SK-N-SH treated with all-trans-retinoic acid at 6 μM for 48 hours (cell line): ENCODE results near the gene TUBA1C.
"Not testable (repeated sequence)": the region's sequence is repeated elsewhere in the genome, so short reads cannot be mapped to it uniquely, and the experiment has no call there.

Experiments
- ATAC-seq: fragments of 200-7000 bp; cut with Tn5 transposase; 3 replicates; pipeline ENCODE4 v1.9.1; 2020; ENCODE audit warnings: mild to moderate bottlenecking, moderate library complexity
- ARNTL ChIP-seq: fragments of 450-650 bp; formaldehyde crosslinking; IDR thresholded peaks from 2 replicates; pipeline ENCODE4 v1.5.0; 2020; ENCODE audit warnings: low read depth, mild to moderate bottlenecking, moderate library complexity, borderline replicate concordance
- BACH2 ChIP-seq: fragments of 250-450 bp; sonication (Bioruptor Pico); IDR thresholded peaks from 2 replicates; pipeline ENCODE4 v1.9.0; 2021; ENCODE audit warnings: mild to moderate bottlenecking, borderline replicate concordance
- ESRRG ChIP-seq: fragments of 250-450 bp; sonication (Bioruptor Pico); IDR thresholded peaks from 2 replicates; pipeline ENCODE4 v1.6.1; 2021; ENCODE audit warnings: mild to moderate bottlenecking
- GLIS3 ChIP-seq: fragments of 250-450 bp; sonication (Bioruptor Pico); IDR thresholded peaks from 2 replicates; pipeline ENCODE4 v1.5.0; 2020; ENCODE audit warnings: mild to moderate bottlenecking, moderate library complexity
- ISL1 ChIP-seq: fragments of 250-450 bp; sonication (Bioruptor Pico); IDR thresholded peaks from 2 replicates; pipeline ENCODE4 v2.1.2; 2022; ENCODE audit warnings: mild to moderate bottlenecking, moderate library complexity
- OSR1 ChIP-seq: fragments of 250-450 bp; sonication (Bioruptor Pico); IDR thresholded peaks from 2 replicates; pipeline ENCODE4 v1.8.0; 2022; ENCODE audit warnings: moderate library complexity, mild to moderate bottlenecking, inconsistent platforms
- PPARA ChIP-seq: fragments of 250-450 bp; sonication (Bioruptor Pico); IDR thresholded peaks from 2 replicates; pipeline ENCODE4 v1.5.0; 2020; ENCODE audit warnings: mild to moderate bottlenecking, borderline replicate concordance
- TCF4 ChIP-seq: fragments of 250-450 bp; sonication (Bioruptor Pico); IDR thresholded peaks from 2 replicates; pipeline ENCODE4 v1.8.0; 2021; ENCODE audit warnings: mild to moderate bottlenecking, moderate library complexity, borderline replicate concordance
- TOX ChIP-seq: fragments of 250-450 bp; sonication (Bioruptor Pico); IDR thresholded peaks from 2 replicates; pipeline ENCODE4 v1.8.0; 2021; ENCODE audit warnings: mild to moderate bottlenecking, moderate library complexity, borderline replicate concordance
- ZC3H10 ChIP-seq: fragments of 250-450 bp; sonication (Bioruptor Pico); IDR thresholded peaks from 2 replicates; pipeline ENCODE4 v1.5.1; 2021; ENCODE audit warnings: mild to moderate bottlenecking, moderate library complexity
- ZFP3 ChIP-seq: fragments of 250-450 bp; sonication (Bioruptor Pico); IDR thresholded peaks from 2 replicates; pipeline ENCODE4 v1.5.0; 2020; ENCODE audit warnings: mild to moderate bottlenecking, moderate library complexity
- ZFP30 ChIP-seq: fragments of 450-650 bp; formaldehyde crosslinking; IDR thresholded peaks from 2 replicates; pipeline ENCODE4 v1.5.0; 2022; ENCODE audit warnings: mild to moderate bottlenecking, moderate library complexity
- ZNF70 ChIP-seq: fragments of 450-650 bp; formaldehyde crosslinking; IDR thresholded peaks from 2 replicates; pipeline ENCODE4 v1.5.0; 2020; ENCODE audit warnings: mild to moderate bottlenecking, moderate library complexity
- ZNF8 ChIP-seq: fragments of 450-650 bp; formaldehyde crosslinking; IDR thresholded peaks from 2 replicates; pipeline ENCODE4 v1.5.0; 2020; ENCODE audit warnings: mild to moderate bottlenecking, moderate library complexity
- TF ChIP-seq, protein P1 (sequence below): fragments of 250-450 bp; sonication (Bioruptor Pico); IDR thresholded peaks from 2 replicates; pipeline ENCODE4 v1.5.0; 2020; ENCODE audit warnings: mild to moderate bottlenecking, moderate library complexity
- TF ChIP-seq, protein P2 (sequence below): fragments of 250-450 bp; sonication (Bioruptor Pico); IDR thresholded peaks from 2 replicates; pipeline ENCODE4 v1.8.0; 2021; ENCODE audit warnings: low read depth, mild to moderate bottlenecking, moderate library complexity, borderline replicate concordance
- TF ChIP-seq, protein P3 (sequence below): fragments of 250-450 bp; sonication (Bioruptor Pico); IDR thresholded peaks from 2 replicates; pipeline ENCODE4 v1.5.1; 2021; ENCODE audit warnings: mild to moderate bottlenecking, moderate library complexity
- TF ChIP-seq, protein P4 (sequence below): fragments of 250-450 bp; sonication (Bioruptor Pico); IDR thresholded peaks from 2 replicates; pipeline ENCODE4 v1.5.1; 2020; ENCODE audit warnings: low read depth, mild to moderate bottlenecking, moderate library complexity

The TUBA1C gene

DNA sequence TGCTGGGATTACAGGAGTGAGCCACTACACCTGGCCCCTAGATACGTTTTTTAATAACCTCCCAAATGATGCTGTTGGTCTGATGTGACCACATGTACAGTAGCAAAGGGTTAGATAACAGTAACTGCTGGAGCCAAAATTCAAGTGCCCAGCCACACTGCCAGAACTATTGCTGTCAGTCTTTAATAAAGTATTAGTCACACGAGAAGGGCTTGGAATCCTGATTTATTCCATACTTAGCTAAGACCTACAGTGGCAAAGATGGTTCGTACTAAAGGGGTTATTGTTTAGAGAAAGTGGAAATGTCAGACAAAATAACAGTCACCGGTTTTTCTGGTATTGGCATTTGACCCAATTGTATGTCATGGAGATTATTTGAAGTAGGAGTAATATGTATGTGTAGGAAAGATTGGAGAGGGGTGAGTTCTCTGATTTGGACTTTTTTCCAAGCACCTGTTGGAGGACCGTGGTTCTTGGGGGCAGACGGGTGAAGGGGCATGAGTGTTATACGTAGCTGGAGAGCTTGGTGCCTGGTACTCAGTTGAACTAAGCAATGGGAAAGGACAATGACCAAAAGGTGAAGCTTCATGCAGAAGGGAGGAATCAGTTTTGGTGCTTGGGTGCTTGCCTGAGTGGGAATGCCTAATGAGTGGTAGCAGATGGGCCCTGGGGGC is 9.7 kb downstream of the TUBA1C start:
- no peak for TF ChIP-seq ZC3H10 (CRISPR knock-in tag)
- no peak for TF ChIP-seq ESRRG (CRISPR knock-in tag)
- TF ChIP-seq ZFP3 = no peak
- TF ChIP-seq TOX (CRISPR knock-in tag) = no peak
- TF ChIP-seq, protein P1, sequence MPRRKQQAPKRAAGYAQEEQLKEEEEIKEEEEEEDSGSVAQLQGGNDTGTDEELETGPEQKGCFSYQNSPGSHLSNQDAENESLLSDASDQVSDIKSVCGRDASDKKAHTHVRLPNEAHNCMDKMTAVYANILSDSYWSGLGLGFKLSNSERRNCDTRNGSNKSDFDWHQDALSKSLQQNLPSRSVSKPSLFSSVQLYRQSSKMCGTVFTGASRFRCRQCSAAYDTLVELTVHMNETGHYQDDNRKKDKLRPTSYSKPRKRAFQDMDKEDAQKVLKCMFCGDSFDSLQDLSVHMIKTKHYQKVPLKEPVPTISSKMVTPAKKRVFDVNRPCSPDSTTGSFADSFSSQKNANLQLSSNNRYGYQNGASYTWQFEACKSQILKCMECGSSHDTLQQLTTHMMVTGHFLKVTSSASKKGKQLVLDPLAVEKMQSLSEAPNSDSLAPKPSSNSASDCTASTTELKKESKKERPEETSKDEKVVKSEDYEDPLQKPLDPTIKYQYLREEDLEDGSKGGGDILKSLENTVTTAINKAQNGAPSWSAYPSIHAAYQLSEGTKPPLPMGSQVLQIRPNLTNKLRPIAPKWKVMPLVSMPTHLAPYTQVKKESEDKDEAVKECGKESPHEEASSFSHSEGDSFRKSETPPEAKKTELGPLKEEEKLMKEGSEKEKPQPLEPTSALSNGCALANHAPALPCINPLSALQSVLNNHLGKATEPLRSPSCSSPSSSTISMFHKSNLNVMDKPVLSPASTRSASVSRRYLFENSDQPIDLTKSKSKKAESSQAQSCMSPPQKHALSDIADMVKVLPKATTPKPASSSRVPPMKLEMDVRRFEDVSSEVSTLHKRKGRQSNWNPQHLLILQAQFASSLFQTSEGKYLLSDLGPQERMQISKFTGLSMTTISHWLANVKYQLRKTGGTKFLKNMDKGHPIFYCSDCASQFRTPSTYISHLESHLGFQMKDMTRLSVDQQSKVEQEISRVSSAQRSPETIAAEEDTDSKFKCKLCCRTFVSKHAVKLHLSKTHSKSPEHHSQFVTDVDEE (CRISPR knock-in tag) = no peak
- no peak for TF ChIP-seq ARNTL (CRISPR knock-in tag)
- TF ChIP-seq, protein P2, sequence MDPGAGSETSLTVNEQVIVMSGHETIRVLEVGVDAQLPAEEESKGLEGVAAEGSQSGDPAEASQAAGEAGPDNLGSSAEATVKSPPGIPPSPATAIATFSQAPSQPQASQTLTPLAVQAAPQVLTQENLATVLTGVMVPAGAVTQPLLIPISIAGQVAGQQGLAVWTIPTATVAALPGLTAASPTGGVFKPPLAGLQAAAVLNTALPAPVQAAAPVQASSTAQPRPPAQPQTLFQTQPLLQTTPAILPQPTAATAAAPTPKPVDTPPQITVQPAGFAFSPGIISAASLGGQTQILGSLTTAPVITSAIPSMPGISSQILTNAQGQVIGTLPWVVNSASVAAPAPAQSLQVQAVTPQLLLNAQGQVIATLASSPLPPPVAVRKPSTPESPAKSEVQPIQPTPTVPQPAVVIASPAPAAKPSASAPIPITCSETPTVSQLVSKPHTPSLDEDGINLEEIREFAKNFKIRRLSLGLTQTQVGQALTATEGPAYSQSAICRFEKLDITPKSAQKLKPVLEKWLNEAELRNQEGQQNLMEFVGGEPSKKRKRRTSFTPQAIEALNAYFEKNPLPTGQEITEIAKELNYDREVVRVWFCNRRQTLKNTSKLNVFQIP (CRISPR knock-in tag) = no peak
- TF ChIP-seq, all 23 proteins: peak for 0

DNA sequence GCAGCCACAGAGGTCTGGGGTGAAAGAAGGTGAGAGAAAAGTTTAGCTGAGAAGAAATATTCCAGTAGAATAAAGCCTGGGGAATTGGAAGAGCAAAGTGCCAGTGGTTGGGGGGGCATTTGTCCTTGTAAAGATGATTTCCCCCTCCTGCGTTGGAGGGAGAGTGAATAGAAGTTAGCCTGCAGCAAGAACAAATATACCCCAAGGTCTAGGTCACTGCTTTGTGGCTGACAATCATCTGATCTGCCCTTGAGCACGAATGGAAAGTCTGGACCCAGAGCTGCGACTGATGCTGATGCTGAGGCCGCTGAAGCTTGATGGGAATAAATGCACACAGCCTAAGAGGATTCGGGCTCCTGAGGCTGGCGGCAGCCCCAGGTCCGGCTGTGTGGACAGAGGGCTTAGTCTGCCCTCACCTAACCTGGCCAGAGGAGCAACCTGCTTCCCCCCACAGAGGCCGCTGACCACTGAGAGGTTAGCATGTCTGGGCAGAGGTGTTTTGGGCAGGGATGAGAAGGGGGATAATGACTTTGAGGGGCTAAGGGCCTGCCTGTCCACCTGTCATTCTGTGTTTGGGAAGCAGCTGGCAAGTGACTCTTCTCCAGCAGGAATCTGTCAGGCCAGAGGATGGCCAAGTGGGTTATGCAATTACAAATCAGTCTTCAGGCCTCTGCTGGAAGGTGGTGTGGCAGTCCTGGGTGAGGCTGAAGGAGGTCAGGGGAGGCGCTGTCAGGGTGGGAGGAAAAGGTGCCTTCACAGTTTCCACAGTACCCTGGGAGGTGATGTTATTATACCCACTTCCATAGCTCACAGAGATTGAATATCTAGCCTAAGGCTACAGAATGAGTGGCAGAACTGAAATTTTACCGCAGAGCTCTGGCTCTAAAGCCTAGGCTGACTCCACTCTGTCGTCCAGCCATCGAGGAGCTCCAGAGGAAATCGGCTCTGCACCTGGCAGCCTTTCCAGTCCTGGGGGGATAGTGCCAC is 11.7 kb downstream of the TUBA1C start:
- no peak; the same call in 2 of the 3 replicates for ATAC-seq
- TF ChIP-seq ZNF70 (CRISPR knock-in tag) = no peak

More for the DNA sequence above, 9.7 kb downstream of the TUBA1C start:
- no peak for ATAC-seq

DNA sequence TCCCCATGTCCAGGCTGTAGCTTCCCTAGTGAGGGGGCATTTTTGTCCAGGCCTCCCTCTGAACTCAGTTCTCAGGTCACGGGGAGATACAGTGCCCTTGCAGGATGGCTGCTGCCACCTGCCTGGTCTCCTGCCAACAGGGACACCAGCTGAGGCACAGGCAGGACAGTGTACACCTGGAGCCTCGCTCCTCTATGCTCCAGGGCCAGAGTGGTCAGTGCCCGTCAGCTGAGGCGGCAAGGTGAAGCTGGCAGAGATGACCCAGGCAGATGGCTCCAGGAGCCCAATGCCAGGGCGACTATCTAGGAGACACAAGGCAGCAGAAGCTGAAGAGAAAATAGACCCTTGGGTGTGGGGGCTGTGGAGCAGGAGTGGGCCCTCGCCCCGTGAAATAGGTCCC is 12.6 kb downstream of the TUBA1C start:
- TF ChIP-seq, protein P2 (CRISPR knock-in tag) = no peak
- TF ChIP-seq TOX (CRISPR knock-in tag) (no peak), ZC3H10 (CRISPR knock-in tag) (no peak), ZNF70 (CRISPR knock-in tag) (no peak), TCF4 (CRISPR knock-in tag) (no peak), ZNF8 (CRISPR knock-in tag) (no peak), ESRRG (CRISPR knock-in tag) (no peak)
- TF ChIP-seq, all 23 proteins: peak for 0
- no peak for ATAC-seq

DNA sequence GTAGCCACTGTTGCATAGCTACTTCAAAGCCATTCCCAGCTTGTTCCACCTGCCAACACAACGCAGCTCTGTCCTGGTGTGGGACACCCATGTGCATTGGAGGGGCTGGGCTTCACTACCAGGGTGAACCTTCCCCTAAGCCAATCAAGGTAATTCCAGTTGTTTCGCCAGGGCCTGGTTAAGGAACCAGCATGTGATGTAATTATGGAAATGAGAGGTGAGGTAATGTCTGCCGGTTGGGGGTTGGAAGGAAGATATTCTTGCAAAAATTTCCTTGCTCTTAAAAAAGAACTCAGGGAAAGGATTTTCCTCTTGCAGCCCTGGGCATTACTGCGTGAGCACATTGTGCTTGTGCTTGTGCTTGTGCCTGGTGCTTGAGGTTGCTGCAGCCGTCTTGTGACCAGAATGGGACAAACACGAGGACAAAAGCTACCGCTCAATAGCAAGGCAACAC is 14.9 kb downstream of the TUBA1C start:
- no peak for ATAC-seq
- TF ChIP-seq, protein P2 (CRISPR knock-in tag) = no peak
- TF ChIP-seq TCF4 (CRISPR knock-in tag) = no peak
- TF ChIP-seq ZNF8 (CRISPR knock-in tag) = no peak
- TF ChIP-seq GLIS3 (CRISPR knock-in tag) = no peak
- no peak for TF ChIP-seq ISL1
- TF ChIP-seq OSR1 (CRISPR knock-in tag) = no peak
- TF ChIP-seq ZNF70 (CRISPR knock-in tag) = no peak
- TF ChIP-seq BACH2 (CRISPR knock-in tag) = no peak
- TF ChIP-seq, protein P3, sequence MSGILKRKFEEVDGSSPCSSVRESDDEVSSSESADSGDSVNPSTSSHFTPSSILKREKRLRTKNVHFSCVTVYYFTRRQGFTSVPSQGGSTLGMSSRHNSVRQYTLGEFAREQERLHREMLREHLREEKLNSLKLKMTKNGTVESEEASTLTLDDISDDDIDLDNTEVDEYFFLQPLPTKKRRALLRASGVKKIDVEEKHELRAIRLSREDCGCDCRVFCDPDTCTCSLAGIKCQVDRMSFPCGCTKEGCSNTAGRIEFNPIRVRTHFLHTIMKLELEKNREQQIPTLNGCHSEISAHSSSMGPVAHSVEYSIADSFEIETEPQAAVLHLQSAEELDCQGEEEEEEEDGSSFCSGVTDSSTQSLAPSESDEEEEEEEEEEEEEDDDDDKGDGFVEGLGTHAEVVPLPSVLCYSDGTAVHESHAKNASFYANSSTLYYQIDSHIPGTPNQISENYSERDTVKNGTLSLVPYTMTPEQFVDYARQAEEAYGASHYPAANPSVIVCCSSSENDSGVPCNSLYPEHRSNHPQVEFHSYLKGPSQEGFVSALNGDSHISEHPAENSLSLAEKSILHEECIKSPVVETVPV (CRISPR knock-in tag) = no peak
- no peak for TF ChIP-seq ZFP30 (CRISPR knock-in tag)
- TF ChIP-seq ARNTL (CRISPR knock-in tag) = no peak
- TF ChIP-seq PPARA (CRISPR knock-in tag) = no peak
- TF ChIP-seq ZC3H10 (CRISPR knock-in tag) = no peak
- TF ChIP-seq, protein P4, sequence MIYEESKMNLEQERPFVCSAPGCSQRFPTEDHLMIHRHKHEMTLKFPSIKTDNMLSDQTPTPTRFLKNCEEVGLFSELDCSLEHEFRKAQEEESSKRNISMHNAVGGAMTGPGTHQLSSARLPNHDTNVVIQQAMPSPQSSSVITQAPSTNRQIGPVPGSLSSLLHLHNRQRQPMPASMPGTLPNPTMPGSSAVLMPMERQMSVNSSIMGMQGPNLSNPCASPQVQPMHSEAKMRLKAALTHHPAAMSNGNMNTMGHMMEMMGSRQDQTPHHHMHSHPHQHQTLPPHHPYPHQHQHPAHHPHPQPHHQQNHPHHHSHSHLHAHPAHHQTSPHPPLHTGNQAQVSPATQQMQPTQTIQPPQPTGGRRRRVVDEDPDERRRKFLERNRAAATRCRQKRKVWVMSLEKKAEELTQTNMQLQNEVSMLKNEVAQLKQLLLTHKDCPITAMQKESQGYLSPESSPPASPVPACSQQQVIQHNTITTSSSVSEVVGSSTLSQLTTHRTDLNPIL (CRISPR knock-in tag) = no peak
- TF ChIP-seq, all 23 proteins: peak for 0

DNA sequence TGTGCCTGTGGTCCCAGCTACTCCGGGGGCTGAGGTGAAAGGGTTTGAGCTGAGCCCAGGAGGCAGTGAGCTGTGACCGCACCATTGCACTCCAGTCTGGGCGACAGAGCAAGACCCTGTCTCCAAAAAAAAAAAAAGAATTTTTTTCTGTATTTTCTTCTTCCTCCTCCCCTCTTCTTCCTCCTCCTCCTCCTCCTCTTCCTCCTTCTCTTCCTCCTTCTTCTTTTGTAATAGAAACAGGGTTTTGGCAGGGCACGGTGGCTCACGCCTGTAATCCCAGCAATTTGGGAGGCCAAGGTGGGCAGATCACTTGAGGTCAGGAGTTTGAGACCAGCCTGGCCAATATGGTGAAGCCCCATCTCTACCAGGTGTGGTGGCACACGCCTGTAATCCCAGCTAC is 15.7 kb downstream of the TUBA1C start:
- ATAC-seq = not testable (repeated sequence)
